ENCODE results near the gene MYOM3.

MYOM3 gene

GRCh38 chr1:24104854-24105253, 7.1 kb downstream of the MYOM3 start:
- H3K4me3 ChIP-seq (ENCODE audit: low read length) = no peak overlapping the region
- no peaks in the 10 kb centered on the region for H3K9me3 ChIP-seq (replicated peaks; ENCODE audit: insufficient read depth, low read length)
- H3K27me3 ChIP-seq (replicated peaks; ENCODE audit: insufficient read depth, low read length) = no peaks in the 10 kb centered on the region
- H3K36me3 ChIP-seq (replicated peaks; ENCODE audit: insufficient read depth, low read length) = no peaks in the 10 kb centered on the region
- no peak overlapping the region for H3K27ac ChIP-seq (ENCODE audit: low read length)
- H3K9ac ChIP-seq (ENCODE audit: low read length) = no peak overlapping the region
- no peaks in the 10 kb centered on the region for H3K4me1 ChIP-seq (ENCODE audit: low read length)
- no peaks in the 10 kb centered on the region for H4K20me1 ChIP-seq (ENCODE audit: insufficient read depth, low read length)
- no peaks in the 10 kb centered on the region for H3K9me2 ChIP-seq (replicated peaks; ENCODE audit: insufficient read depth, low read length)
- no peak for DNase-seq
- no peak overlapping the region for H2AFZ ChIP-seq (ENCODE audit: low read length)
- H3K4me2 ChIP-seq (ENCODE audit: low read depth, low read length) = no peak overlapping the region
- TF ChIP-seq EZH2phosphoT487 (IDR thresholded peaks at IDR 0.05; ENCODE audit: low read length) (no peak), EZH2 (optimal IDR thresholded peaks at IDR 0.05; ENCODE audit: low read depth, low read length) (no peak), CTCF (IDR thresholded peaks at IDR 0.05; ENCODE audit: low read length) (no peak)
- H3K79me2 ChIP-seq (ENCODE audit: low read length) = no peaks in the 10 kb centered on the region
- H3F3A ChIP-seq (ENCODE audit: insufficient read depth, low read length) = no peaks in the 10 kb centered on the region

DNA sequence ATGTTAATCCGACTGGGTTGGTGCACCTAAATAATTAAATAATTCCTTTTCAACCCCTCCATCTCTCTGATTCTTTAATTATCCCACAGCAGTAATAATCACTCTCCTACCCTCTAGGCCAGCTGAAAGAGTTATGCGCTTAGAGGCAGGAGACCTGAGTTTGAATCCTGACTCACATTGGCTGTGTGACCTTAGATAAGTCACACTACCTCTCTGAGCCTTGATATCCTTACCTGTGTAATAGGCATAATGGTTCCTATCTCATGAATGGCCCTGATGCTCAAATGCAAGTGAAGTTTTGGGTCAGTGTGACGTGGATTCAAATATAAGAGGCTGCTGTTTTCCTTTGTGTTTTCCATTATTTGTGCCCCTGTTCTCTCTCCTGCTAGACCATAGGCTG, 8.1 kb downstream of the MYOM3 start:
- H3K9me2 ChIP-seq (replicated peaks; ENCODE audit: insufficient read depth, low read length) = no peaks in the 10 kb centered on the region

DNA sequence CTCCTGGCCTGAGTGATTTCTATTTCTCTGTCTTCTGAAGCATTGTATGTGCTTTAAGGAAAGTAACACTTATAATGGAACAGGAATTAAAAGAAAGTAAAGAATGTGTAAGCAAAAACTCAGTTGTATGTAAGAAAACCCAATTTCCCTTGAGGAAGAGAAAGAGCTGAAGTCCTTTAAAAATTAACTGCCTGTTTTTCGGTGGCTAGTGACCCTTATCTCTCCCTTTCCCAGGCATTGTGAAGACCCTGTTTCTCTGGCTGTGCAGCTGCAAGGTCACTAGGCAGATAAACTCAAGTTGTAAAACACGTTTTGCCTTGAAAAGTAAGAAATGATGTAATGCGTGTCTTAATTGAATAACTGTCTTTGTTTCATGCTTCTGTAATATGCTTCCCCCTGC, 8.5 kb downstream of the MYOM3 start:
- Histone ChIP-seq H3K27ac (ENCODE audit: low read length) (no peak overlapping the region), H4K20me1 (ENCODE audit: insufficient read depth, low read length) (no peaks in the 10 kb centered on the region), H3K4me1 (ENCODE audit: low read length) (no peaks in the 10 kb centered on the region), H3K36me3 (replicated peaks; ENCODE audit: insufficient read depth, low read length) (no peaks in the 10 kb centered on the region), H3K79me2 (ENCODE audit: low read length) (no peaks in the 10 kb centered on the region), H3K4me2 (ENCODE audit: low read depth, low read length) (no peak overlapping the region), H3K9ac (ENCODE audit: low read length) (no peak overlapping the region), H2AFZ (ENCODE audit: low read length) (no peak overlapping the region), H3K27me3 (replicated peaks; ENCODE audit: insufficient read depth, low read length) (no peaks in the 10 kb centered on the region), H3K9me3 (replicated peaks; ENCODE audit: insufficient read depth, low read length) (no peaks in the 10 kb centered on the region), H3K9me2 (replicated peaks; ENCODE audit: insufficient read depth, low read length) (no peaks in the 10 kb centered on the region), H3F3A (ENCODE audit: insufficient read depth, low read length) (no peaks in the 10 kb centered on the region), H3K4me3 (ENCODE audit: low read length) (no peak overlapping the region)
- no peak for TF ChIP-seq CTCF (IDR thresholded peaks at IDR 0.05; ENCODE audit: low read length)
- no peak for TF ChIP-seq EZH2phosphoT487 (IDR thresholded peaks at IDR 0.05; ENCODE audit: low read length)
- TF ChIP-seq EZH2 (optimal IDR thresholded peaks at IDR 0.05; ENCODE audit: low read depth, low read length) = no peak
- no peak for DNase-seq

More for the DNA sequence above, 8.1 kb downstream of the MYOM3 start:
- Histone ChIP-seq H3K36me3 (replicated peaks; ENCODE audit: insufficient read depth, low read length) (no peaks in the 10 kb centered on the region), H3F3A (ENCODE audit: insufficient read depth, low read length) (no peaks in the 10 kb centered on the region), H3K4me3 (ENCODE audit: low read length) (no peak overlapping the region), H3K27me3 (replicated peaks; ENCODE audit: insufficient read depth, low read length) (no peaks in the 10 kb centered on the region), H3K9me3 (replicated peaks; ENCODE audit: insufficient read depth, low read length) (no peaks in the 10 kb centered on the region), H3K79me2 (ENCODE audit: low read length) (no peaks in the 10 kb centered on the region), H4K20me1 (ENCODE audit: insufficient read depth, low read length) (no peaks in the 10 kb centered on the region), H2AFZ (ENCODE audit: low read length) (no peak overlapping the region), H3K4me2 (ENCODE audit: low read depth, low read length) (no peak overlapping the region), H3K9ac (ENCODE audit: low read length) (no peak overlapping the region), H3K4me1 (ENCODE audit: low read length) (no peaks in the 10 kb centered on the region), H3K27ac (ENCODE audit: low read length) (no peak overlapping the region)
- TF ChIP-seq EZH2 (optimal IDR thresholded peaks at IDR 0.05; ENCODE audit: low read depth, low read length) = no peak
- TF ChIP-seq CTCF (IDR thresholded peaks at IDR 0.05; ENCODE audit: low read length) = no peak
- TF ChIP-seq EZH2phosphoT487 (IDR thresholded peaks at IDR 0.05; ENCODE audit: low read length) = no peak
- DNase-seq = no peak
